HEK293 (cell line): Measurements from ENCODE around the gene TDG.

ENCODE experiments used
- CTCF ChIA-PET: fragments of 350-600 bp; formaldehyde crosslinking; extraction: SDS; loops from one replicate; lab custom pipeline; 2021; ENCODE audit warnings: antibody characterized with exemption; lab: Yijun Ruan, JAX
- POLR2A ChIA-PET: fragments of 300-600 bp; formaldehyde crosslinking; extraction: SDS; loops from one replicate; lab custom pipeline; 2020; ENCODE audit warnings: antibody characterized with exemption, inconsistent platforms; lab: Yijun Ruan, JAX
- H3K27ac ChIP-seq: fragments of 200-500 bp; sonication (Bioruptor generic); 2 replicates; pipeline ENCODE4 v1.5.1; 2014; ENCODE audit warnings: low read depth, low read length, control low read depth, inconsistent platforms; ENCODE audit errors: extremely low read depth
- H3K36me3 ChIP-seq, 2 experiments: fragments of 200-500 bp in 1 of 2; sonication (Bioruptor generic) in 1 of 2; 1 replicate in 1 of 2; 2 replicates in 1 of 2; pipeline ENCODE4 v1.5.1; 2014 to 2017; ENCODE audit warnings: inconsistent platforms in 2 of 2, low read length in 2 of 2; ENCODE audit not compliant: control insufficient read depth in 2 of 2, insufficient read depth in 1 of 2
- H3K4me1 ChIP-seq: fragments of 200-500 bp; sonication (Bioruptor generic); 2 replicates; pipeline ENCODE4 v1.5.1; 2014; ENCODE audit warnings: mild to moderate bottlenecking, low read length, inconsistent platforms; ENCODE audit not compliant: control insufficient read depth, insufficient read depth
- H3K4me3 ChIP-seq: 2 replicates; pipeline ENCODE4 v1.5.1; 2011; ENCODE audit warnings: low read depth, mild to moderate bottlenecking, control low read depth, low read length, moderate library complexity
- H3K9me3 ChIP-seq: fragments of 200-500 bp; sonication (Bioruptor generic); 2 replicates; pipeline ENCODE4 v1.5.1; 2014; ENCODE audit warnings: low read depth, low read length, inconsistent platforms; ENCODE audit not compliant: control insufficient read depth, insufficient read depth
- HOXA7 ChIP-seq: sonication (generic); formaldehyde crosslinking; IDR thresholded peaks from 2 replicates; pipeline ENCODE4 v1.8.1; 2022; ENCODE audit warnings: missing genetic modification reagents, borderline replicate concordance
- KLF16 ChIP-seq: fragments of 450-650 bp; formaldehyde crosslinking; IDR thresholded peaks from 2 replicates; pipeline ENCODE4 v1.5.1; 2017; ENCODE audit warnings: missing biosample characterization, missing genetic modification characterization
- KLF17 ChIP-seq: fragments of 450-650 bp; formaldehyde crosslinking; IDR thresholded peaks from 2 replicates; pipeline ENCODE4 v1.5.1; 2016; ENCODE audit warnings: missing biosample characterization, missing genetic modification characterization
- KLF9 ChIP-seq: fragments of 450-650 bp; formaldehyde crosslinking; IDR thresholded peaks from 2 replicates; pipeline ENCODE4 v1.5.1; 2016; ENCODE audit warnings: missing biosample characterization, missing genetic modification characterization, low read depth
- OVOL3 ChIP-seq: fragments of 450-650 bp; formaldehyde crosslinking; IDR thresholded peaks from 2 replicates; pipeline ENCODE4 v1.5.1; 2016; ENCODE audit warnings: missing biosample characterization, missing genetic modification characterization
- PRDM4 ChIP-seq: fragments of 450-650 bp; formaldehyde crosslinking; IDR thresholded peaks from 2 replicates; pipeline ENCODE4 v1.5.1; 2017; ENCODE audit warnings: missing biosample characterization, missing genetic modification characterization
- PRDM6 ChIP-seq: fragments of 450-650 bp; formaldehyde crosslinking; IDR thresholded peaks from 2 replicates; pipeline ENCODE4 v1.5.1; 2017; ENCODE audit warnings: missing biosample characterization, missing genetic modification characterization
- ZFP3 ChIP-seq: fragments of 450-650 bp; formaldehyde crosslinking; IDR thresholded peaks from 2 replicates; pipeline ENCODE4 v1.5.1; 2016; ENCODE audit warnings: low read depth, missing biosample characterization, missing genetic modification characterization
- ZNF10 ChIP-seq: fragments of 450-650 bp; formaldehyde crosslinking; IDR thresholded peaks from 2 replicates; pipeline ENCODE4 v1.5.1; 2017; ENCODE audit warnings: missing biosample characterization, missing genetic modification characterization
- ZNF202 ChIP-seq: fragments of 450-650 bp; formaldehyde crosslinking; IDR thresholded peaks from 2 replicates; pipeline ENCODE4 v1.5.1; 2016; ENCODE audit warnings: missing biosample characterization, missing genetic modification characterization, borderline replicate concordance
- ZNF248 ChIP-seq: fragments of 450-650 bp; formaldehyde crosslinking; IDR thresholded peaks from 2 replicates; pipeline ENCODE4 v1.5.1; 2017; ENCODE audit warnings: missing biosample characterization, missing genetic modification characterization
- ZNF292 ChIP-seq: fragments of 450-650 bp; formaldehyde crosslinking; IDR thresholded peaks from 2 replicates; pipeline ENCODE4 v1.5.1; 2016; ENCODE audit warnings: low read depth, missing biosample characterization, missing genetic modification characterization, borderline replicate concordance
- ZNF571 ChIP-seq: fragments of 450-650 bp; formaldehyde crosslinking; IDR thresholded peaks from 2 replicates; pipeline ENCODE4 v1.5.0; 2017; ENCODE audit warnings: missing biosample characterization, missing genetic modification characterization
- ZNF692 ChIP-seq: fragments of 450-650 bp; formaldehyde crosslinking; IDR thresholded peaks from 2 replicates; pipeline ENCODE4 v1.5.1; 2016; ENCODE audit warnings: missing biosample characterization, missing genetic modification characterization
- ZNF777 ChIP-seq: fragments of 450-650 bp; formaldehyde crosslinking; IDR thresholded peaks from 2 replicates; pipeline ENCODE4 v1.5.1; 2017; ENCODE audit warnings: missing biosample characterization, missing genetic modification characterization, borderline replicate concordance

Gene TDG

GRCh38 chr12:103924761-103925641 is 40.7 kb upstream of the TDG start (continued):
- TF ChIP-seq ZNF777 (tag by site-specific recombination) (no peak), ZNF248 (tag by site-specific recombination) (no peak), KLF16 (tag by site-specific recombination) (no peak), OVOL3 (no peak), KLF9 (tag by site-specific recombination) (no peak), ZFP3 (tag by site-specific recombination) (no peak), PRDM4 (no peak), ZNF10 (no peak), KLF17 (tag by site-specific recombination) (no peak), ZNF292 (tag by site-specific recombination) (no peak), HOXA7 (no peak), ZNF571 (tag by site-specific recombination) (no peak), ZNF692 (tag by site-specific recombination) (peak; percentile 60; the same call in 1 of the 2 replicates), ZNF202 (tag by site-specific recombination) (no peak)

- H3K4me3 ChIP-seq, result peak overlapping the region; percentile 69
- peak overlapping the region; percentile 74; the same call in 1 of the 2 replicates for H3K27ac ChIP-seq
- POLR2A ChIA-PET, result interaction anchor here (1.7 to 2.7 kb wide), 2 partner anchors 36 to 135 kb away, joined by 11 to 49 read pairs; partner anchors contain the start of genes HCFC2 and TDG
- peaks cover 10% of the 10 kb centered on the region for H3K4me1 ChIP-seq
- peaks cover 6 to 29% of the 10 kb centered on the region in 2 experiments; a peak in 2 of 3 replicates for H3K36me3 ChIP-seq
- no peak for TF ChIP-seq PRDM6 (tag by site-specific recombination)
- TF ChIP-seq, all 188 proteins: peak for 0
- H3K9me3 ChIP-seq, result no peaks in the 10 kb centered on the region
- CTCF ChIA-PET, result interaction anchor here (0.6 kb wide), 1 partner anchor 16 kb away, joined by 6 read pairs; no protein-coding TSS in a partner anchor
Measured at GRCh38 chr12:103928682-103929045, 37.0 kb upstream of the TDG start.
